SH-SY5Y (cell line): ENCODE measurements around the gene RHOV.

Experiments
- GATA2 ChIP-seq: IDR thresholded peaks from 2 replicates; pipeline ENCODE4 v1.6.1; 2011; ENCODE audit warnings: mild to moderate bottlenecking, low read depth, low read length
- GATA3 ChIP-seq: IDR thresholded peaks from 2 replicates; pipeline ENCODE4 v1.6.1; 2011; ENCODE audit warnings: low read depth, mild to moderate bottlenecking, low read length, moderate library complexity

DNA sequence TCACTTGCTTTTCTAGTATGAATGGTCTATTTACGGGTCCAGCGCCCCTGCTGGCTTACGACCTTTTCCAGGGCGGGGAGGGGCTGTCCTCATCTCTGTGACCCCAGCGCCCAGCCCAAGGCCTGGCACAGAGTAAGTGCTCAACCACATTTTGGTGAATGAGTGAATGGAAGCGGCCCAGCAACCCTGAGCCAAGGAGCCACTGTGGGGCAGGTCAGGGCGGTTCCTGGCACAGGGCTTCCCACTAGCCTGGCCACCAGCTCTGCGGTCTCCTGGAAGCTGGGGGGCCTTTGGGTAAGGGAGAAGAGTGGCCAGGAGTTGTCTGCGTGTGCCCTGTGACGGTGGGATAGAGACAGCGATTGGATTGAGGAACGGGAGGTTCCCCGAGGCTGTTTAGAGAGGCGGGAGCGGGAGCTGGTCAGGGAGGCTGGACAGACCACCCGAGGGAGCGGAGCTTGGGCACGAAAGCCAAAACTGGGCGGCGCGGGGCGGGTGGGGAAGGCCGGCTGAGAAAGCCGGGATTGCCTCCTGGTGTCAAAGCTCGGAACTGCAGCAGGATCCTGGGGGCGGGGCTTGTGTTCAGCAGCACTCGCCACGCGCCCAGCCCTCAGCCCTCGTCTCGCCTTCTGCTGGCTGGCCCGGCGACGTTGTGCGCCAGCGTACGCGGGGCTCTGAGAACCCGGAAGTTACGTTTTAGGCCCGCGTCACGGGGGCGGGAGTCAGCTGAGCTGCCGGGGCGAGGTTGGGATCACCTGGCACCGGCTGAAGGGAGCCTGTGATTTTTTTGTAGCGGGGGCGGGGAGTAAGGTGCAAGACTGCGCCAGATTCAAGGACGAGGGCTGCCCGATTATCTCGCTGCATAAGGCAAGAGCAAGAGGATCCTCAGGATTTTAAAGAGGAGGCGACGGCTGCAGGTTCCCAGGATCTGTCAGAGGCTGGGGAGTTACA is 20.0 kb upstream of the RHOV start, which contains the start of gene VPS18:
- TF ChIP-seq GATA2 = no peak
- no peak for TF ChIP-seq GATA3
